WTC11 (cell line): Measurements from ENCODE around the gene EML6.

ENCODE experiments used
- ATF2 ChIP-seq: sonication (generic); formaldehyde crosslinking; IDR thresholded peaks from 2 replicates; pipeline ENCODE4 v1.8.1; 2022; ENCODE audit warnings: low read depth, missing genetic modification reagents, borderline replicate concordance
- CREB1 ChIP-seq: sonication (generic); formaldehyde crosslinking; IDR thresholded peaks from 2 replicates; pipeline ENCODE4 v1.8.0; 2023; ENCODE audit warnings: mild to moderate bottlenecking, missing genetic modification reagents
- CTCF ChIP-seq: fragments of 200-600 bp; IDR thresholded peaks from 2 replicates; pipeline ENCODE4 v1.8.0; 2022; ENCODE audit warnings: antibody characterized with exemption
- E2F4 ChIP-seq: sonication (generic); formaldehyde crosslinking; IDR thresholded peaks from 2 replicates; pipeline ENCODE4 v1.8.1; 2022; ENCODE audit warnings: low read depth, mild to moderate bottlenecking, moderate library complexity, missing genetic modification reagents, borderline replicate concordance
- FOXP4 ChIP-seq: sonication (generic); formaldehyde crosslinking; IDR thresholded peaks from 2 replicates; pipeline ENCODE4 v1.8.0; 2022; ENCODE audit warnings: mild to moderate bottlenecking, missing genetic modification reagents
- IRF2 ChIP-seq: sonication (generic); formaldehyde crosslinking; IDR thresholded peaks from 2 replicates; pipeline ENCODE4 v1.8.0; 2022; ENCODE audit warnings: low read depth, missing genetic modification reagents, borderline replicate concordance
- MLX ChIP-seq: sonication (generic); formaldehyde crosslinking; IDR thresholded peaks from 2 replicates; pipeline ENCODE4 v1.8.1; 2023; ENCODE audit warnings: mild to moderate bottlenecking, missing genetic modification reagents, moderate library complexity
- OVOL2 ChIP-seq: fragments of 250-450 bp; sonication (Bioruptor Pico); IDR thresholded peaks from 2 replicates; pipeline ENCODE4 v1.9.0; 2021; ENCODE audit warnings: mild to moderate bottlenecking, borderline replicate concordance
- RELA ChIP-seq: sonication (generic); formaldehyde crosslinking; IDR thresholded peaks from 2 replicates; pipeline ENCODE4 v1.8.1; 2022; ENCODE audit warnings: missing genetic modification reagents, mild to moderate bottlenecking, borderline replicate concordance
- SMAD4 ChIP-seq: sonication (generic); formaldehyde crosslinking; IDR thresholded peaks from 2 replicates; pipeline ENCODE4 v1.8.0; 2022; ENCODE audit warnings: mild to moderate bottlenecking, missing genetic modification reagents
- TEAD1 ChIP-seq: sonication (generic); formaldehyde crosslinking; IDR thresholded peaks from 2 replicates; pipeline ENCODE4 v1.8.0; 2022; ENCODE audit warnings: mild to moderate bottlenecking, missing genetic modification reagents
- ZNF121 ChIP-seq: sonication (generic); formaldehyde crosslinking; IDR thresholded peaks from 2 replicates; pipeline ENCODE4 v1.8.0; 2023; ENCODE audit warnings: missing genetic modification reagents

- no peak for TF ChIP-seq RELA (CRISPR knock-in tag)
- TF ChIP-seq CTCF: no peak
- no peak for TF ChIP-seq ATF2 (CRISPR knock-in tag)
- no peak for TF ChIP-seq SMAD4 (CRISPR knock-in tag)
- TF ChIP-seq FOXP4 (CRISPR knock-in tag): no peak
- no peak for TF ChIP-seq MLX (CRISPR knock-in tag)
- TF ChIP-seq E2F4 (CRISPR knock-in tag): no peak
- TF ChIP-seq CREB1 (CRISPR knock-in tag): no peak
- TF ChIP-seq OVOL2 (CRISPR knock-in tag): no peak
- no peak for TF ChIP-seq TEAD1 (CRISPR knock-in tag)
- no peak for TF ChIP-seq ZNF121 (CRISPR knock-in tag)
- TF ChIP-seq IRF2: no peak
These were observed 242.8 kb downstream of the EML6 start for GRCh38 chr2:54966165-54966832.
